ENCODE results near the gene SHISA6.
"Not testable (repeated sequence)": the region's sequence is repeated elsewhere in the genome, so short reads cannot be mapped to it uniquely, and the experiment has no call there.

Gene SHISA6

DNA sequence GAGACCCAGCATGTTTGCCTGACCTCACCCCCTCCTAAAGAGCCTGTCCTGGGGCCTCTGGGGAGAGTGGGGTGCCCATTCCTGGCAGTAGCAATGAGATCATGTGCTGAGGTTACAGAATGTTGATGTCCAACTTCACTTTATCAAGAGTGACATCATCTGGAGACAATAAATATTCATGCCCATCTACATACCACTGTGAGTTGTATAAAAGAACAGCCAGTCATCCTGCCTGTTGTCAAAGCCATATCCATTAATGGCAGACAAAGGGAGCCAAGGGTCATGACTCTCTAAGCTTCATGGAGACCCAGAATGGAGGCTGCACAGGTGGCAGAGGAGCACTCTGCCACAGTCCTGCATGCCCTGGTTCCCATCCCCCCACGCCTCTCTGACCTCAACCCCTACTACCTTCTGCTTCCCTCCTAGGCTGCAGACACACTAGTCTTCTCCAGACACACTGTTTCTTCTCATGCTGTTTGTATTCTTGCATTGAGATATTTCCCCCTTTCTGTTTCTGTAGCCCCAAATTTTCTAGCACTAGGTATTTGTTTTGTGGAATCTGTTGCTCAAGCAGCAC, 27.1 kb downstream of the SHISA6 start:
- DNase-seq: no peak

DNA sequence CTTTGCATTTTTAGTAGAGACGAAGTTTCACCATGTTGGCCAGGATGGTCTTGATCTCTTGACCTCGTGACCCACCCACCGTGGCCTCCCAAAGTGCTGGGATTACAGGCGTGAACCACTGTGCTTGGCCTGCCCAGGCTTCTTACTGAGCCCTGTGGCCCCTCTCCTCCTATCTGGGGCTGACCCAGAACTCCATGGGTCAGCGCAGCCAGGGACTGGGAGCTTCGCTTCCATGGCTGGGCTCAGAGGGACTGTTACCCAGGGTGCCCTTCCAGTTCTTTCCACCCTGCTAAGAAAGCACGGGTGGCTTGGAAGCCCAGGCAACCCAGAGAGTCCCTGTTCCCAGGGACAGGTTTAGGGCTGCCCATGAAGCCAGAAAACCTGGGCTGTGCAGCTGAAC, 28.2 kb downstream of the SHISA6 start:
- DNase-seq: no peak

DNA sequence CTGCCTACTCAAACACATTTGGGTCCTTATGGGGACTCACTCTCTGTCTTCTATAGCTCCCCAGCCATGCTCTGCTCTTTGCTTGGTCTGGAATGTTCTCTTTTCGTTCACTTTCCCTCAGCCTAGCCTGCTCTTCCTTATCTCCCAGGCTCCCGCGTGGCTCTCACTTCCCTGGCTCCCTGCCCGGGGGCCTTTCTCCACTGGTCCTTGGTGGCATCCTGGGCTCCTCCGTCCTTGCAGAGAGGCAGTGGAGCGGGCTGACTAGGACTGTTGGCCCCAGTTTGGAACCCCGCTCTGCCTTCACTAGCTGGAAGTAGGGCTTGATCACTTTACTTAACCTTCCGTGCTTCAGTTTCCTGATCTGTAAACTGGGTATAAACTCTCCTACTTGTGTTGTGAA, 31.2 kb downstream of the SHISA6 start:
- no peak for DNase-seq

DNA sequence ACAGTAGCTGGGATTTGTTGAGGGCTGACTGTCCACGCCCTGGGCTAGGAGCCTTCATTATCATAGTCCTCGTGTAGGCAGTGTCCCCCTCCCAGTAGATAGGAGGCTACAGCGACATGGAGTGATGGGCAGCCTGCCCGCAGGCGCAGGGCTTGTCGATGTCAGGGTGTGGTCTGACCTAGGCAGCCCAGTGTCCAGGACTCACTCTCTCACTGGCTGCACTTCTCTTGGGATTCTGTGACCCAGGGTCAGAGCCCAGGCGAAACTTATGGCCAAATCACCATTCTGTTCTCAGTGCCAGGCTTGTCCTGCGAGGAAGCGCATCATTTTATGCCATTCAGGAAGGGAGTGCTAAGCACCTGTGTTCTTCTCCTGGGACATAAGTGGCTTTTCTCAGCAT, 32.6 kb downstream of the SHISA6 start:
- DNase-seq: no peak

DNA sequence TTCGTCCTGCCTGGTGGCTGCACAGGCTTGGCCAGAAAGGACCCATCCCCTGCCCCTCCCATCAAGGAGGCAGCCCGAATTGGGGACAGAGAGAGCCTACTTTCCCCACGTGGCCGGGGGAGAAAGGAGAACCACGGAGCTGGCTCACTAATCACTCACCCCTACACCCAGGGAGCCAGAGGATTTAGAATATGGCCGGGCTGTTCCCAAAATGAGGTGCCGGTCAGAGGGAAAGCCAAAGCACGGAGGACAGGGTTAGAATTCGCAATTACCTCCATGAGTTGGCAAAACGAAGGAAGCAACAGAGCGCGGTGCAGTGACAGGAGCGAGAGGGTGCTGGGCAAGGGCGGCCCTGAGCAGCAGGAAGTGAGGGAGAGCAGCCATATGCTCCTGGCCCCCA, 33.1 kb downstream of the SHISA6 start:
- no peak for DNase-seq

DNA sequence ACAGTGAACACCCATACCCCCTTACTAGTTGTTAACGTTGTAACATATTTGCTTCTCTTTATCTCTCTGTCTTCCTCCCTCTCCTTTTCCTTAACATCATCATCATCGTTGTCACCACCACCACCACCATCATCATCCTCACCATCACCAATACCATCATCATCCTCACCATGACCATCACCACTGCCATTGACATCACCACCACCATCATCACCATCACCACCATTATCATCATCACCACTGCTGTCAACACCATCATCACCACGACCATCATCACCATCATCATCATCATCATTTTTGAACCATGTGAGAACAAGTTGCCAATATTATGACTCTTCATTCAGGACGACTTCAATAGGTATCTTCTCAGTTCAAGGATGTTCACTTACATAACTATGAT, 35.5 kb downstream of the SHISA6 start:
- no peak for DNase-seq

DNA sequence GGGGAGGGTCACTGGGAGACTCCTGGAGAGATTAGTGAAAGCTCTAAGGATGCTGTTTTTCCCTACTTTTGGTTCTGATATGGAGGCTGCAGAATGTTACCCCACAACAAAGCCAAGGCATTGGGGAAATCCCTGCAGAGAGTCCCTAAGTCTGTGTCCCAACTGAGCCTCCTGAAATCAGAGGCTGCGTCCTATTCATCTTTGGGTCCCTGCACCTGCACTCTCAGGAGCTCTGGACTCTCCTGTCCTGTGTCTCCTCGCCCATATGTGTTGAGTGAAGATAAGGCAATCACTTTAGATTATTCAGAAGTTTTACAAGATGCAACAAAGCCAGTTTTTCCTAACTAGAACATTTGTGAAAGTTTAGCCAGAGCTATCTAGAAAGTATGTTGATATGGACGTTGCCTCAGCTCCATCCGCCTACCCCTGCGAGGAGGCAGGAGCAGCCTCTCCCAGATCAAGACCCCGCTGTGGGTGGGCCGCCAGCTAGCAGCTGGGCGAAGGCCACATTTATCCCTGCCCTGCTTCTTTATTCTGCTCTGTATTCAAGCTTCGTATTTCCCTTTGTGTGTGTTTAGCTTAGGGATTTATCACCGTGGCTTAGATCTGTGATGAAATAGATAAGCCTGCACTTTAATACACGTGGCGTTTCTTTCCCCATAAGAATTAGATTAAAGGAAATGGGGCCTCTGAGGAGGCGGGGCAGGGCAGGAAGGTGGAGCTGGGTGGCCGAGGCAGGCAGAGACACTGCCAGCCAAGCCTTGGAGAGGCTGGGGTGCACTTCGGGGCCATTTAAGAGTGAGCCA, 37.4 kb downstream of the SHISA6 start:
- DNase-seq: no peak

DNA sequence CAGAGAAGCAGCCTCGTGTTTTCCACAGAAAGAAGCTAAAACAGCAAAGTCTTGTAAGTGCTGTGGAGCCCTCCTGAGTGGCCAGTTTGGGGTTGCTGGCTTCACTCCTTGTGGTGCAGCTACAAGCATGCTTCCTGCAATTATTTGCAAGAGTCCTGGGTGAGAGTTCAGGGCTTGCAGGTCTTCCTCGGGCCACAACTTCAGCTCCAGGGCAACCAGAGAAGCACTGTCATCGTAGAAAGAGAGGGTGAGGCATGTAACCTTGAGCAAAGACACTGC, 37.9 kb downstream of the SHISA6 start:
- no peak for DNase-seq

DNA sequence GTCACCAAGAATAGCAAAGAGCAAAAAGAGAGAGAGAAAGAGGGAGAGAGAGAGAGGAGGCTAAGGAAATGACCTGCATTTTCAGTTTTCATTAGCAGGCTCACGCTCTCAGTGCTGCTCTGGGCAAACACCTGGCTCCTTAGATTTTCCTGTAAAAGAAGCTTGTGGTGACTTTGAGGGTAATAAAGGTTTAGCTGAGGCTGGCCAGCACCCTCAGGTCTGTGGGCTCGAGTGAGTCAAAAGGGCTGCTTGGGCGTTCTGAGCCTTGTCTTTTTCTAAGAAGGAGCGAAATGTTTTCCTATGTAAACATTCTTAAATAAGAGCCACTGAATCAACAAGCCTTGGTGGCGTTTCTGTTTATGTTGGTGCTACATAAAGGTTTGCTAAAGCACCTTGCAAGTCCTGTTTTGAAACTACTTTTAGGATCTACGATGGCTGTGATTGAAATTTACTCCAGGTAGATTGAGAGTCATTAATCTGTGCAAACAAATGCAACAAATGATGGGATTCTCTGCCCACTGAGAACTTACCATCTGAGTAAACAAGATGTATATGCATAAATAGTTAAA, 38.8 kb downstream of the SHISA6 start:
- DNase-seq: no peak

DNA sequence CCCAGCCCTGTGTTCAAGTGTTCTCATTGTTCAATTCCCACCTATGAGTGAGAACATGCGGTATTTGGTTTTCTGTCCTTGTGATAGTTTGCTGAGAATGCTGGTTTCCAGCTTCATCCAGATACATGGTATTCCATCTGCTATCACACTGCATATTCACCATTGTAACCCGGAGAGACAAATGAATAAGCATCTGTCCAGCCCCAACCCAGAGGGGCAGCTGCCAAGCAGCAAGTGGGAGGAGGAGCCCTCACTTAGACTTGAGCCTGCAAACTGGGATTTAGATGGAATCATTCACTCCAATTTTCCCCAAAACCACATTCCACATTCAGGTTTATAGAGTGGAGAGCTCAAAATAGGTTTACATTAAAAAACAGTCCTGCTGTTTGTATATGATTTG, 41.6 kb downstream of the SHISA6 start:
- DNase-seq: no peak

DNA sequence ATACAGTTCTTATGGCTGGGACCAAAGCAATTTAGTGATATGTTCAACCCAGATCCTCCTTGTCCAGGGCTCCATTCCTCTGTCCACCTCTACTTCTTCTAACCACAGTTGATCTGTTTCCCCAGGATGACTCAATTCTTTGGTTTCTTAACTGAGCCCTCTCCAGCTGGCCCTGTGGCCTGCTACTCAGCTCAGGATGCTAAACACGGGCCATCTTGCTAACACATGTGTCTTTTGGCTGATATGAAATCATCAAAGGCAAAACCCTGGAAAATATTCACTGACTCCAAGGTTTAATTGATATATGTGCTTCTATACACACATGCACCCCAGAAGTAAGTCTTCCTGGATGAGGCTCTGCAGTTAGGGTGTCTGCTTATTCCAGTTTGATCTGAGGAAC, 43.8 kb downstream of the SHISA6 start:
- DNase-seq: no peak

DNA sequence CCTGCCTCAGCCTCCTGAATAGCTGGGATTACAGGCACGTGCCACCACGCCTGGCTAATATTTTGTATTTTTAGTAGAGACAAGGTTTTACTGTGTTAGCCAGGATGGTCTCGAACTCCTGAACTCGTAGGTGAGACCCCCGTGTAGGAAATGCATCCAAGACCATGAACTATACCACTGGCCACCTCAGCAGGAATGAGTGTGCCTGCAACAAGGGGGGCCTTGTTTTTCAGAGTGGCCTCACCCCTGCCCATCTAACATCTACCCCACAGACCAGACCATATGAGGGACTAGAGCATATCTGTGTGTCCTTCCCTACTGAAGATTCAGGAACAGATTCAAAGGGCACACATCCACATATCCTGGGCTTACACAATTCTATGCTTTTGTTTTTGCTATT, 44.9 kb downstream of the SHISA6 start:
- DNase-seq: no peak

DNA sequence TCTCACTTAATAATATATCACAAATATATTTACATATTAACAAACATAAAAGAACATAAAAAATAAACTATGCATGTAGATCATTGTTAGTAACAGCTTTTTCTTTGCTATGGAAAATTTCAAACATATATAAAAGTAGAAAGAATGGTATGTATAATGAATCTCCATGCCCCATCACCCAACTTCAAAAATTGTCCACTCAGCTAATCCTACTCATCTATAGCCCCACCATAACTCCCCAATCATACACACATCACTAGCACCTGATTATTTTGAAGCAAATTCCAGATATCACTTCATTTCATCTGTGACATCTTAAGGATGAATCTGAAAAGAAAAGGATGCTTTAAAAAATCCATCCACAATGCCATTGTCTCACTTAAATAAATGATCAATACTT, 46.8 kb downstream of the SHISA6 start:
- no peak for DNase-seq

DNA sequence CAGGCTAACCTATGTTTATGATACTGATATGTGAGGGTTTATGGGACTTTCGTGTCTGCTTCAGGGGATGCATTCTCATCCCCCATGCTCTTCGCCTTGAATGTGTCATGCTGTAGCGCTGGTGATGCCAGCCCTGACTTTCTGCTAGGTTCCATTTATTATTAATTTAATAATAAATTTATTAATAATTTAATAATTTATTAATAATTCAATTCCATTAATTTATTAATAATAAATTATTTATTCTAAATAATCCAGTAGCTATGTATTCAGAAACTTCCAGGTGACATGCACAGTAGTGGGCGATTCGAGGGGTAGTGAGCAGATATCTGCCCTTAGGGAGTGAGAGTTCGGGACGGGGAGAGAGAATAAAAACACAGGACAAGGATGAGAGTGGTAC, 49.8 kb downstream of the SHISA6 start:
- DNase-seq: no peak

DNA sequence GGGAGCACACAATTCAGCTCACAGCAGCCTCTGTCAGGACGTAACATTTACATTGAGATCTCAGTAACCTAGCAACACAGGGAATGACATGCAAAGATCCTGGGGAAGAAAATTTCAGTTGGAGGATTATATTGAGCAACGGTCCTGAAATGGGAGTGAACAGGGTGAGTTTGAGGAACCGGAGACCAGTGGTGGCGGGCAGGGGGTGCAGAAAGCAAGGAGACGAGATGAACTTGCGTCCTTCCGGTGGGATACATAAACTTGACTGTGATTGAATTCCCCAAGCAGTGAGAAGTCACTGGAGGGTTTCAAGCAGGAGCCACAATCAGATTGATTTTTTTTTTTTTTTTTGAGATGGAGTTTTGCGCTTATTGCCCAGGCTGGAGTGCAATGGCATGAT, 51.5 kb downstream of the SHISA6 start:
- no peak for DNase-seq

DNA sequence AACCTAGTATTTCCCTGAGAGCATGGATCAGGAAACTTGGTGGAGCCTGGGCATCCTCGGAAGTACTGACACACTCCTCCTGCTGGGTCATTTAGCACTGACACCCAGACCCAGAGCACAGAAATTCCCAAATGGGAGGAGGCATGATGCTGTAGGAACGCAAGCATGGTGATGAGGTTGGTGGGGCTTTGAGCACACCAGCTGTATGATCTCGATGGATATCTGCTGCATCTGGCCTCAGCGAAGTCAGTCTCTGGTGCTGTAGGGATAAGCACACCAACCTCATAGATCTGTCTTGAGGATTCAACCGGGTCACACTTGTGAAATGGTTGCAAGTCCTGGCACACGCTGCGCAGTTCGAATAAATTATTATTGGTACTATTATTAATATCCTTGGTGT, 52.5 kb downstream of the SHISA6 start:
- no peak for DNase-seq

DNA sequence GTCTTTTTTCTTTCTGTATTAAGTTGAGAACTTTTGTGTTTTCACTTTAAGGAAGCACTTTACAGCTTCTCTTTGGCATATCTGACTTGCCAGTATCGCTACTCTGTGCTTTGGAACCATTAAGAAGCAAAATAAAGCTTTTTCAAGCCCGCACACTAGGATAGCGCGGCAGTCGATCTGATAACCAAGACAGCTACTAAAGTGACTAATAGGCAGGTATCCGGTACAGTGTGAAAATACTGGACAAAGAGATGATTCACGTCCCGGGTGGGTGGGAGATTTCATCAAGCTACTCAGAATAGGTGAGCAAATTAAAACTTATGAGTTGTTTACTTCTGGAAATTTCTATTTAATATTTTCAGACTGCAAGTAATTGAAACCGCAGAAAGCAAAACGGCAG, 53.8 kb downstream of the SHISA6 start:
- no peak for DNase-seq

DNA sequence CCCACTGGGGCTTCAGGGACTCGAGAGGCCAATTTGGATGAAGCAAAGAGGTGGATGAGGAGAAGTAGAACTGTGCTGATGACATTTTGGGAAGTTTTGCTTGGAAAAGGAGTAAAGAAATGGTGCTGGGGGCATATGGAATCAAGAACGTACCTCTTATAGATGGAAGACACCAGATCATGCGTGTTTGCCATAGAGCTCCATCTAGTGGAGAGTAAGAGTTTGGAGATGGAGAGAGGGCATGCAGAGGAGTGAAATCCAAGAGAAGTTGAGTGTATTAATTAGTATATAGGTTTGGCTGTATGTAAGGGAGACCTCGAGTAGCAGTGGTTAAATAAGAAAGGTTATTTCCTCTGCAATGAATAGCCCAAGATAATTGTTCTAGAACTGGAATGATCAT, 56.0 kb downstream of the SHISA6 start:
- DNase-seq: no peak

DNA sequence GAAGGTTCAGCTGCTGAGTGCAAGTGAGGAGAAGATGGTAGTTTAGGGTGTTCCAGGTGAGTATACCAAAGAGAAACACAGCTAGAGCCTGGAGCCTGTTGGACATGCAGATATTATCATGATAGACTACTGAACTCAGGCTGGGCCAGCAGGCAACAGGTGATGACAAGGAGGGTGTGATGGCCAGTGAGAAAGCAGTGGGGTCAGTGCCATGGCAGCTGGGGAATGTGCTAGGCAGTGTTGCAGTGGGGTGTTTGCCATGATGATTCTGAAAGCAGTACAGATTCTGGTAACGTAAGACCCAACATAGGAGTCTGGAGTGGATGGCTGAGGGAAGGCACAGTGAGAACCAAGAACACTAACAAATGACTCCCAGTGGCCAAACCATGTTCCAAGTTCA, 57.4 kb downstream of the SHISA6 start:
- DNase-seq: no peak

DNA sequence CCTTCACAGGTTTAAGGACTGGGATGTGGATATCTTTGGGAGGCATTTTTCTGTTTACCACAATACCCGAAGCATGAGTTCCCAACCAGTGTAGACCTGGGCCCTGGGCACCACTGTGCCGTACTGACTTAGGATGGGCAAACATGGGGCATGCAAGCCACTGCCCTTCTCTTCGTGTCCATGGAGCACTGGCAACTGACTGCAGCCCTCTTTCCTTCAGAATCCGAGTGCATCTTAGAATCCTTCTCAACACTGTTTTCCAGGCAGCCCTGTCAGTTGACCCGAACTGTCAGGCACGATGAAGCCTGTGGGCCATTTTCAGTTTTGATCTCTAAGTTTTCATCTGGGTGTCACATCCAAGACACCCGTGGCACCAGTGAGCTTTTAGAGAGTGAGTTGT, 59.2 kb downstream of the SHISA6 start:
- no peak for DNase-seq

DNA sequence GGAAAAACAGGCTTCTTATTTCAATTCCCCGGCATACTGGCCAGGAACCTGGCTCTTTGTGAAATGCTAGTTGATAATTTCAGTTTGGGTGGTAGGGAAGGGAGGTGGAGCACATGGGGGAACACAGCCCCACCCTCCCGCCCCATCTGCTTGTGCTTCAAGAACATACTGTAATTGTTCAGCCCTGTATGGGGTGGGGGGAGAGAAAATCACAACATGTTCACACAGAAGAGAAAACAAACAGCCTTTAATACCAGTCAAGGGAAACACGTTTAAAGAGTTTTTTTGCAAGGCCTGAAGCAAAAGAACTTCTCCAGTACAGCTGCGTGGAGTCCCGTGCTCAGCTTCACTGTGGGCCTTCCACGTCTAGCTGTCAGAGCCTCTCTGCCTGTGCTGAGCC, 59.7 kb downstream of the SHISA6 start:
- no peak for DNase-seq

DNA sequence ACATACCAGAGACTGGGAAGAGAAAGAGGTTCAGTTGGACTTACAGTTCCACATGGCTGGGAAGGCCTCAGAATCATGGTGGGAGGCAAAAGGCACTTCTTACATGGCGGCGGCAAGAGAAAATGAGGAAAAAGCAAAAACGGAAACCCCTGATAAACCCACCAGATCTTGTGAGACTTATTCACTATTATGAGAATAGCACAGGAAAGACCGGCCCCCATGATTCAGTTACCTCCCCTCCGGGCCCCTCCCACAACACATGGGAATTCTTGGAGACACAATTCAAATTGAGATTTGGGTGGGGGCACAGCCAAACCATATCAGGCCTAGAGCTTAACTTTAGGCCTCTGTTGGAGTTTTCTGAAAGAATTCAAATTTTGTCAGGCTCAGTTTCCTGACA, 60.9 kb downstream of the SHISA6 start:
- DNase-seq: not testable (repeated sequence)

DNA sequence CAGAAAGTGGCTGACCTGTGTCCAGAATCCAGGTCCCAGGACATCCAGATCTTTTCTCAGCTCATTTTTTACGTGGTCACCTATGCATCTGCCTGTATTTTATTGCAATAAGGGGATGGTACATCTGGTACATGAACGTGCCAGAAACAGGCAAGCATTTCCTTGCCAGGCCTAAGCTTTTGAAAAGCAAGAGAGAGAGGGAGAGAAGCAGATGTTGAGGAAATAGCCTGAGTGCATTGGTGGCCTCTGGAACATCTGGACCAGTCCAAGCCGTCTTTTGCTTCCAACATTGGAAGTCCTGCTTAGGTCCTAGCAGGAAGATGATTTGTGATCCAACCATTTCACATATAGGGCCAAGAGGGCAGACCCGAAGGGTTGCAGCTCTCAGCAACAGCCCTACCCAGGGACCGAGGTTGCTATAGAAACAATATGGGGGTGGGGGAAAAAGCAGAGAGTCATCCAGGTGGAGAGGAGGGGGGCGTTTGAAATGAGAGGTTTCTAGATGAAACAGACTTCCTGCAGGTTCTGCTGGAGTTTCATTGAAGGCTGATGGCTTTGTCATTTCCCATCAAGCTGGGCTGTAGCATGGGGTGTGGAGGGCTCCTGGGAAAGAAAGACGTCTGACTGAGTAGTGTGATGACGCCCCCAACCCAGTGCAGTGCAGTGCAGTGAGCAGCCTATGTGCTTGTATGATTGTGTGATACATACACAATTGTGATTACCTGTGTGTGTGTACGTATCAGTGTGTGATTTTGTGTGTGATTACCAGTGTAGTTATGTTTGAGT, 61.6 kb downstream of the SHISA6 start:
- DNase-seq: no peak

DNA sequence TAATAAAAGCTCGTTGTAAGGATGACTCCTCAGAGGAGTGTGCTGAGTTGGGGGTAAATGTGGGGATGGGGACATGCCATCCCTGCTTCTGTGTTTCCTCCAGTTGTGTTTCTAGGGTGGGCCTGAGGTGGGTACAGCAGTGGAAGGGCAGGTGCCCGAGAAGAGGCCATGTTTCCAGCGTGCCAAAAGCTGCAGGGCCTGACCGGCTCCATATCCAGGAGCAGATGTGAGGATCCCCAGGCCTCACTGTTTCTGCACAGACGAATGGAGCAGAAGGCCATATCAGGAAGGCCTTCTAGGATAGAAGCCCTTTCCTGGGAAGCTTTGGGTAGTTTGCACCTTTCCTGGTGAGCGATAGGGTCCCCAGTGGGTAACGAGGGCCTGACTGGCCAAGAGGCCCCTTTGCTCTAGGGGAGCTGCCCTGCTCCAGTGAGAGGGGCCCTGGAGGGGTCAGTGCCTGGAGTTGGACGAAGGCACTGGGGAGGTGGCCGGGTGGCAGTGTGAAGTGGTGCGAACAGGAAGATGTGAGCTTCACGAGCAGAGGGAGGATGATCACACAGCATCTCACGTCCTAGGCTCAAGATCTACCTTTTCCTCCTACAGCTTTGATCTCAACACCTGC, 62.9 kb downstream of the SHISA6 start:
- no peak for DNase-seq
